ENCODE data around the gene CPEB4. TPM values are rescaled to one million over a fixed set of nuclear protein-coding genes. Genes with fewer than 3 reads are reported as not detected.

CPEB4 gene
- total and polyA plus RNA-seq, 9 of the 15 experiments (the other 6 are each of a cell fraction or from before 2014, with no cell fraction given) = 7.4 to 21.3 (median 12.4) TPM

GRCh38 chr5:173963867-173964441 is 75.8 kb downstream of the CPEB4 start (continued):
- TF ChIP-seq, protein P1, sequence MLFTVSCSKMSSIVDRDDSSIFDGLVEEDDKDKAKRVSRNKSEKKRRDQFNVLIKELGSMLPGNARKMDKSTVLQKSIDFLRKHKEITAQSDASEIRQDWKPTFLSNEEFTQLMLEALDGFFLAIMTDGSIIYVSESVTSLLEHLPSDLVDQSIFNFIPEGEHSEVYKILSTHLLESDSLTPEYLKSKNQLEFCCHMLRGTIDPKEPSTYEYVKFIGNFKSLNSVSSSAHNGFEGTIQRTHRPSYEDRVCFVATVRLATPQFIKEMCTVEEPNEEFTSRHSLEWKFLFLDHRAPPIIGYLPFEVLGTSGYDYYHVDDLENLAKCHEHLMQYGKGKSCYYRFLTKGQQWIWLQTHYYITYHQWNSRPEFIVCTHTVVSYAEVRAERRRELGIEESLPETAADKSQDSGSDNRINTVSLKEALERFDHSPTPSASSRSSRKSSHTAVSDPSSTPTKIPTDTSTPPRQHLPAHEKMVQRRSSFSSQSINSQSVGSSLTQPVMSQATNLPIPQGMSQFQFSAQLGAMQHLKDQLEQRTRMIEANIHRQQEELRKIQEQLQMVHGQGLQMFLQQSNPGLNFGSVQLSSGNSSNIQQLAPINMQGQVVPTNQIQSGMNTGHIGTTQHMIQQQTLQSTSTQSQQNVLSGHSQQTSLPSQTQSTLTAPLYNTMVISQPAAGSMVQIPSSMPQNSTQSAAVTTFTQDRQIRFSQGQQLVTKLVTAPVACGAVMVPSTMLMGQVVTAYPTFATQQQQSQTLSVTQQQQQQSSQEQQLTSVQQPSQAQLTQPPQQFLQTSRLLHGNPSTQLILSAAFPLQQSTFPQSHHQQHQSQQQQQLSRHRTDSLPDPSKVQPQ (CRISPR knock-in tag; IDR thresholded peaks at IDR 0.05; ENCODE audit: borderline replicate concordance) = no peak
- TF ChIP-seq E2F8 (IDR thresholded peaks at IDR 0.05; ENCODE audit: low read depth, partially characterized antibody) (no peak), NUFIP1 (IDR thresholded peaks at IDR 0.05; ENCODE audit: partially characterized antibody) (no peak), BMI1 (IDR thresholded peaks at IDR 0.05; ENCODE audit: low read length) (no peak)

GRCh38 chr5:173964506-173964905 is 76.4 kb downstream of the CPEB4 start:
- H3K27ac ChIP-seq (ENCODE audit: extremely low read depth, low read depth, low read length) = no peak overlapping the region
- no peak for FAIRE-seq
- in situ Hi-C loops (cut with MboI) = no loop called here
- TF ChIP-seq HBP1 (CRISPR knock-in tag; IDR thresholded peaks at IDR 0.05) (no peak), ZNF232 (CRISPR knock-in tag; IDR thresholded peaks at IDR 0.05) (no peak), ZNF316 (IDR thresholded peaks at IDR 0.05) (no peak), FIP1L1 (IDR thresholded peaks at IDR 0.05; ENCODE audit: low read depth, low read length, poor library complexity, severe bottlenecking) (no peak), NFRKB (IDR thresholded peaks at IDR 0.05; ENCODE audit: low read depth) (no peak), ZNF398 (CRISPR knock-in tag; IDR thresholded peaks at IDR 0.05) (no peak), OTX1 (CRISPR knock-in tag; IDR thresholded peaks at IDR 0.05) (no peak)

More at GRCh38 chr5:173964506-173964905, 76.4 kb downstream of the CPEB4 start:
- Histone ChIP-seq H3K79me2 (ENCODE audit: control insufficient read depth, insufficient read depth, low read length) (no peaks in the 10 kb centered on the region), H3K9me1 (ENCODE audit: control insufficient read depth, insufficient read depth, low read length) (no peaks in the 10 kb centered on the region), H3K4me2 (ENCODE audit: insufficient read depth, low read length) (no peak overlapping the region), H2AFZ (ENCODE audit: low read depth, low read length) (no peak overlapping the region), H3K27me3 (ENCODE audit: control insufficient read depth in 2 of 2, insufficient read depth in 2 of 2, low read length in 2 of 2) (no peaks in the 10 kb centered on the region), H3K4me1 (replicated peaks in 1 of 2; ENCODE audit: control insufficient read depth in 2 of 2, insufficient read depth in 2 of 2, low read length in 2 of 2) (peaks cover 5 to 9% of the 10 kb centered on the region in 2 experiments), H3K4me3 (no peak overlapping the region), H3K9ac (ENCODE audit: insufficient read depth in 1 of 2, low read depth in 2 of 2, low read length in 2 of 2) (no peak overlapping the region), H4K20me1 (replicated peaks; ENCODE audit: control insufficient read depth, insufficient read depth, low read length) (no peaks in the 10 kb centered on the region), H3K9me3 (replicated peaks; ENCODE audit: control insufficient read depth, insufficient read depth, low read depth, low read length) (no peaks in the 10 kb centered on the region; the same call in 1 of the 2 replicates), H3K36me3 (ENCODE audit: control insufficient read depth, insufficient read depth, low read length) (peaks cover 5% of the 10 kb centered on the region; the same call in 1 of the 3 replicates)
- POLR2A ChIA-PET = interaction anchor here (0.6 kb wide), 1 partner anchor 205 kb away, joined by 4 read pairs; no protein-coding TSS in a partner anchor
- no CpG with 5 or more reads among the region's 1 CpG for WGBS (ENCODE audit: insufficient coverage, low coverage, missing lambda C conversion rate)
- CTCF ChIA-PET (ENCODE audit: low intra/inter-chr PET ratio) = no interaction called here
- BruUV-seq (replicated peaks) = no TSS peak
- intact Hi-C loops (cut with micrococcal nuclease) = no loop called here
- DNase-seq (ENCODE audit: extremely low read depth in 1 of 4, low spot score in 3 of 4) (no peak), ATAC-seq (no peak)
